MCF 10A (cell line): ENCODE data around the gene KIZ. TPM values are rescaled to one million over a fixed set of nuclear protein-coding genes. Genes with fewer than 3 reads are reported as not detected.

Experiments
- BruUV-seq: library from RNA; stranded (reverse); fragments of 400-500 nt; replicated peaks from 2 replicates; lab custom pipeline; 2021; lab: Mats Ljungman, UMichigan
- CTCF ChIA-PET: fragments of 300-600 bp; sonication (Branson Sonifier 250); formaldehyde crosslinking; extraction: SDS; loops from one replicate; lab custom pipeline; 2021; ENCODE audit warnings: antibody characterized with exemption, inconsistent platforms; lab: Yijun Ruan, JAX
- POLR2A ChIA-PET: fragments of 300-600, 350-650 bp; sonication (Branson Sonifier 250); formaldehyde crosslinking; extraction: SDS; loops from one replicate; lab custom pipeline; 2020; ENCODE audit warnings: antibody characterized with exemption, inconsistent platforms; lab: Yijun Ruan, JAX
- DNase-seq: peaks from one replicate; pipeline ENCODE4 v3.0.0-alpha.2; 2018; ENCODE audit not compliant: unreplicated experiment
- H3K27ac Mint-ChIP-seq: one replicate; pipeline ENCODE4 v1.8.0; 2022; ENCODE audit warnings: mild to moderate bottlenecking, low read depth, mixed read lengths; ENCODE audit not compliant: unreplicated experiment
- H3K27me3 Mint-ChIP-seq: one replicate; pipeline ENCODE4 v1.8.0; 2022; ENCODE audit warnings: mixed read lengths; ENCODE audit not compliant: insufficient read depth, unreplicated experiment
- H3K36me3 Mint-ChIP-seq: one replicate; pipeline ENCODE4 v1.8.0; 2022; ENCODE audit warnings: mild to moderate bottlenecking, moderate library complexity, mixed read lengths; ENCODE audit not compliant: insufficient read depth, unreplicated experiment
- H3K4me1 Mint-ChIP-seq: one replicate; pipeline ENCODE4 v1.8.0; 2022; ENCODE audit warnings: mixed read lengths; ENCODE audit not compliant: insufficient read depth, unreplicated experiment
- H3K4me3 Mint-ChIP-seq: one replicate; pipeline ENCODE4 v1.8.0; 2022; ENCODE audit warnings: mild to moderate bottlenecking, moderate library complexity, mixed read lengths; ENCODE audit not compliant: unreplicated experiment
- H3K9me3 Mint-ChIP-seq: one replicate; pipeline ENCODE4 v1.8.0; 2022; ENCODE audit warnings: mixed read lengths; ENCODE audit not compliant: unreplicated experiment
- intact Hi-C: fragments of 100-400 bp; cut with micrococcal nuclease; formaldehyde crosslinking; loops from 2 replicates; pipeline ENCODE4 v1.14.1; 2022
- total RNA-seq: library from RNA; stranded (reverse); gene quantifications from 2 replicates; pipeline ENCODE4 v1.2.3, GENCODE V29; 2022
- TF ChIP-seq, protein P1 (sequence below): fragments of 200-600 bp; IDR thresholded peaks from one replicate; pipeline ENCODE4 v1.8.0; 2022; ENCODE audit warnings: antibody characterized with exemption, mild to moderate bottlenecking; ENCODE audit not compliant: unreplicated experiment

KIZ gene
- total RNA-seq, 1 experiment from 2014 or later: 56.1 TPM

DNA sequence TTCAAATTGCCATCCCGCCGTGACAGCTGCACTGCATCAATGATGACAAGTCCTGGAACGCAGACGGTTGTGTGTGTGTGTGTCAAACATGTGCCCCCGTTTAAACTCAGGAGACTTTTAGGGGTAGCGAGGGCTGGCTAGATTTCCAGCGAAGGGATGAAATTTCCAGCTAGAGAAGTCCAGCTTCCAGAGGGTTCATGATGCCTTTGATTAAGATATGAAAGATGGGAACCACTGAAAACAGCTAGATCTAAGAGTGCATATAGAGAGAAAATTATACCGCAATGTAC, 644 bp downstream of the KIZ start:
- TF ChIP-seq, protein P1, sequence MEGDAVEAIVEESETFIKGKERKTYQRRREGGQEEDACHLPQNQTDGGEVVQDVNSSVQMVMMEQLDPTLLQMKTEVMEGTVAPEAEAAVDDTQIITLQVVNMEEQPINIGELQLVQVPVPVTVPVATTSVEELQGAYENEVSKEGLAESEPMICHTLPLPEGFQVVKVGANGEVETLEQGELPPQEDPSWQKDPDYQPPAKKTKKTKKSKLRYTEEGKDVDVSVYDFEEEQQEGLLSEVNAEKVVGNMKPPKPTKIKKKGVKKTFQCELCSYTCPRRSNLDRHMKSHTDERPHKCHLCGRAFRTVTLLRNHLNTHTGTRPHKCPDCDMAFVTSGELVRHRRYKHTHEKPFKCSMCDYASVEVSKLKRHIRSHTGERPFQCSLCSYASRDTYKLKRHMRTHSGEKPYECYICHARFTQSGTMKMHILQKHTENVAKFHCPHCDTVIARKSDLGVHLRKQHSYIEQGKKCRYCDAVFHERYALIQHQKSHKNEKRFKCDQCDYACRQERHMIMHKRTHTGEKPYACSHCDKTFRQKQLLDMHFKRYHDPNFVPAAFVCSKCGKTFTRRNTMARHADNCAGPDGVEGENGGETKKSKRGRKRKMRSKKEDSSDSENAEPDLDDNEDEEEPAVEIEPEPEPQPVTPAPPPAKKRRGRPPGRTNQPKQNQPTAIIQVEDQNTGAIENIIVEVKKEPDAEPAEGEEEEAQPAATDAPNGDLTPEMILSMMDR: no peak
- no peak for DNase-seq
- peaks cover 9% of the 10 kb centered on the region for H3K4me1 Mint-ChIP-seq
- ChIA-PET POLR2A (interaction anchor here (0.6 to 3.8 kb wide), 27 partner anchors 9 to 1194 kb away, joined by 3 to 84 read pairs (median 4); partner anchors contain the start of gene XRN2), CTCF (interaction anchor here (0.5 to 3.9 kb wide), 22 partner anchors 10 to 1337 kb away, joined by 3 to 52 read pairs (median 4); no protein-coding TSS in a partner anchor)
- no peaks in the 10 kb centered on the region for H3K27me3 Mint-ChIP-seq
- no peaks in the 10 kb centered on the region for H3K9me3 Mint-ChIP-seq
- H3K4me3 Mint-ChIP-seq: peak overlapping the region; percentile 85
- intact Hi-C loops: loop anchor here (2.0 kb wide), 1 partner anchor 56 kb away; no protein-coding TSS in a partner anchor
- H3K27ac Mint-ChIP-seq: peak overlapping the region; percentile 86
- TSS peak; percentile 58 for BruUV-seq
- H3K36me3 Mint-ChIP-seq: no peaks in the 10 kb centered on the region

DNA sequence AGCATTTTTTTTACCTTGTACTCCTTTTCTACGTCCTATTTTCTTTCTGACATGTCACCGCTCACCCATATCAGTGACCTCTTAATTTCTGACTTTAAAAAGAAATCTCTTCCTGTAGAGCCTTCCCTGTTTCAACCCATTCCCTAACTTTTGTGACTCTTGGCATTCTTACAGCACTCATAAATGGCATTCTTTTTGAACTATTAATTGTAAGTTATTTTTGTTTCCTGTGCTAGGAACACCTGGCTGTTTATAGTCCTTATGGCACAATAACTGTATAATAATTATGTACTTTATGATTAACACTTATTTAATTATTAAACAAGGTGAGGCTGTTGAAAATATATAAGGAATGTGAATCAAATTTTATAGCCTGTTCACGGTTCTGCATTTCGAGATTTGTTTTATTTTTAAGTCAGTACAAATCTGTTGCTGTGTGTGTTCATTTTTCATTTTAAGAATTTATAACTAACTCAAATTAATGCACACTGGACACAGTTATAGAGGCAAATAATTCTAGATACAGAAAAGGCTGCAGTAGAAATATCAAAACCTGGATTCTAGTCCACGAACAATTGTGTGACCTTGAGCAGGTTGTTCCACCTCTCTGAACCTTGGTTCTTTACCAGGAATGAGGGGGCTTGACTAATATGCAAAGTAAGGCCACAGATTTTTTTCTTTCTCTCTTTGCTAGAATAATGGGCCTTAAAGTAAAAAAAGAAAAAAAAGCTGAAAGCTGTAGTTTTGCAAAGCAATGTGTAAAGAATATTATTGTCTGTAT, 1.5 kb downstream of the KIZ start:
- Mint-ChIP-seq H3K9me3 (no peaks in the 10 kb centered on the region), H3K4me1 (peaks cover 9% of the 10 kb centered on the region), H3K4me3 (peak overlapping the region; percentile 85), H3K27me3 (no peaks in the 10 kb centered on the region), H3K27ac (no peak overlapping the region), H3K36me3 (no peaks in the 10 kb centered on the region)
- ChIA-PET POLR2A (interaction anchor here (0.6 to 3.8 kb wide), 17 partner anchors 8 to 416 kb away, joined by 3 to 84 read pairs (median 5); partner anchors contain the start of gene XRN2), CTCF (interaction anchor here (0.6 to 4.1 kb wide), 17 partner anchors 9 to 1336 kb away, joined by 3 to 52 read pairs (median 4); no protein-coding TSS in a partner anchor)
- no TSS peak for BruUV-seq
- no peak for DNase-seq
- intact Hi-C loops: loop anchor here (2.0 kb wide), 1 partner anchor 55 kb away; no protein-coding TSS in a partner anchor
- TF ChIP-seq, protein P1: no peak

DNA sequence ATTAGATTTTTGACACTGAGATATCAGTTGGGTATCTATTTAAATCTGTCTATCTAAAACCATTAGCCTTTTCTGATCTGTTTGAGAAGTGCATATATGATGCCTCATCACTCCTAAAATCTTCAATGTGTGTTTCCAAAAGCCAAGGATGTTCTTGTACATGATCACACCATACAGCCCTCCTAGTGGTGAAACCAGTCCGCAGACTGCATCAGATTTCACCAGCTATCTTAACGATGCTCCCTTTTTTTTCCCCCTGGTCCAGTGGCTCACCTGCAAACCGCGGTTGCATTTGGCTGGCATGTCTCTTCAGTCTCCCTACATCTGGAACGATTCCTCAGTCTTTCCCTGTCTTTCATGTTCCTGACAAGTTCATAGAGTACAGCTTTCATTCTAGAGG, 4.0 kb downstream of the KIZ start:
- POLR2A ChIA-PET: interaction anchor here (0.6 to 2.2 kb wide), 2 partner anchors 17 to 297 kb away, joined by 4 to 9 read pairs; no protein-coding TSS in a partner anchor
- CTCF ChIA-PET: interaction anchor here (0.6 to 4.1 kb wide), 5 partner anchors 106 to 375 kb away, joined by 3 to 26 read pairs (median 5); no protein-coding TSS in a partner anchor
- Mint-ChIP-seq H3K4me1 (peaks cover 9% of the 10 kb centered on the region), H3K27me3 (no peaks in the 10 kb centered on the region), H3K36me3 (peaks cover 16% of the 10 kb centered on the region), H3K27ac (no peak overlapping the region), H3K4me3 (no peak overlapping the region), H3K9me3 (no peaks in the 10 kb centered on the region)
- BruUV-seq: no TSS peak
- TF ChIP-seq, protein P1: no peak
- intact Hi-C loops: no loop called here
- DNase-seq: no peak

DNA sequence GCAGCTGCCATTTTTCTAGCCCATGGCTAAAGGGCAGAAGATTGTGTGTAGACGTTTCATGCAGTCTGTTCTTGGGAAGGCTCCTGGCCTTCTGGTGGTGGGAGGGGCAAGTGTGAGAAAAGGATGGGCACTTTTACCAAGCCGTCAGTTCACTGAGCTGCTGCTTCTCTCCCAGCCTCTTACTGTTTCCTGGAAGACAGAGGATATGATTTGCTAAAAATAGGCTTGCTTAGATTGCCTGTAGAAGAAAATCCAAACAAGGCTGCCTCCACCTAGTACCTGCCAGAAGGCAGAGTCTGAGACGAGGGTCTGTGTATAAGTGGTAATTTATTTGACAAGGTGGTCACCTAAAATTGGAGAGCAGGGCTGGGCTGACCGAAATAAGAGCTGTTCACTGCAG, 7.5 kb downstream of the KIZ start:
- H3K4me3 Mint-ChIP-seq: no peak overlapping the region
- BruUV-seq: no TSS peak
- intact Hi-C loops: no loop called here

More for the DNA sequence above, 7.5 kb downstream of the KIZ start:
- H3K36me3 Mint-ChIP-seq: peaks cover 43% of the 10 kb centered on the region
- ChIA-PET CTCF (interaction anchor here (0.9 to 2.2 kb wide), 3 partner anchors 102 to 269 kb away, joined by 3 to 7 read pairs (median 3); no protein-coding TSS in a partner anchor), POLR2A (no interaction called here)
- no peaks in the 10 kb centered on the region for H3K27me3 Mint-ChIP-seq
- TF ChIP-seq, protein P1: no peak
- DNase-seq: no peak
- no peaks in the 10 kb centered on the region for H3K4me1 Mint-ChIP-seq
- H3K27ac Mint-ChIP-seq: no peak overlapping the region
- H3K9me3 Mint-ChIP-seq: no peaks in the 10 kb centered on the region
